Measurements from ENCODE around the gene PSMD5.

Gene PSMD5

DNA sequence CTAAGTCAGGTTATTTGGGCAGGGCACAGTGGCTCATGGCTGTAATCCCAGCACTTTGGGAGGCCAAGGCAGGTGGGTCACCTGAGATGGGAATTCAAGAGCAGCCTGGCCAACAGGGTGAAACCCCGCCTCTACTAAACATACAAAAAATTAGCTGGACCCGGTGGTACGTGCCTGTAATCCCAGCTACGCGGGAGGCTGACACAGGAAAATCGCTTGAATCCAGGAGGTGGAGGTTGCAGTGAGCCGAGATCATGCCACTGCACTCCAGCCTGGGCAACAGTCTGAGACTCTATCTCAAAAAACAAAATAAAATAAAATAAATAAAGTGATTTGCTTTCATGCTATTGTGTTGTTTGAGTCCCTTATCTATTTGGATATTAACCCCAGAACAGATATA, 41.3 kb downstream of the PSMD5 start:
- in situ Hi-C loops (cut with HindIII; ENCODE audit: low pct_unique_long_range_greater_than_20kb, low sequenced_read_pairs), result no loop called here
- no peak for DNase-seq (ENCODE audit: low read depth in 1 of 2, low spot score in 1 of 2)
- TF ChIP-seq JUND (IDR thresholded peaks at IDR 0.05; ENCODE audit: low read depth), result no peak

DNA sequence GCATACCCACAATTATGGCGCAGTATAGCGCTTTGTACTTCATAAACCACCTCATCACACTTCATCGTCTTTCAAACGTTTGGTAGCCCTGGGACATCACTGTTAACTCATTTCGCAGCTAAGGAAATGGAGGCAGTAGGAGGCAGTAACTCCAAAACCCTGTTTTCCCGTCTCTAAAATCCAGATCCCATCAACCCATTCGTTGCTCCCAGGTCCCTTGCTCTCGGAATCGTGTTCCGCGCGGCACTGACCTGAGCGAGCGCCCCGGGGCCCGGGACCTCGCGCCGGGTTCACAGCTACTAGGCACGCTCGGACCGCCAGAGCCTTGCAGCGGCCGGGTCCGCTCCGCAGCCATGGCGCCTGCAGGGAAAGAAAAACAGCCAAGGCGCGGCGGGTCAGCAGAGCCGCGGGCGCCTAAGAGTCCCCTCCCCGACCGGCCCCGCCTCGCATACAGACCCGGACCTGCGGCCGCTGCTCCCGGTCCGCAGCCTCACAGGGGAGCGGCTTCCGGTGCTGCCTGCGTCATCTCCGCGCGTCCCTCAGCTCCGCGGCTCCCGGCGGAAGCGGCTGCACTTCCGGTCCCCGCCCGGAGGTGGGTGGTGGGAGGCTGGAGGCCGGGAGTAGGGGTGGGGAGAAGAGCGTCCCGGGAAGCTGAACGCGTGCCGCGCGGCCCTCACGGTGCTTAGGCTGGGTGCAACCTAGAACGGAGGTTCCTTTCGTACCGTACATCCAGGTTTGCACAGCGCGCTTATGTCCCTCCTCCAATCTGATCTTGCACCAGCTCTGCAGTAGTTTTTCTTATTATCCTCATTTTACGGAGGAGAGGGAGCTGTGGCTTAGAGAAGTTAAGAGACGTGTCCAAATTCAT, 49.6 kb downstream of the PSMD5 start, which contains the start of gene FBXW2:
FBXW2 (minus strand) TSS at position 519 of the 868 bp plus-strand sequence. CDS start 5,158 bp downstream, outside the sequence.
- DNase-seq (ENCODE audit: low read depth in 1 of 2, low spot score in 1 of 2), result peak; percentile 92 to 93
- in situ Hi-C loops (cut with HindIII; ENCODE audit: low pct_unique_long_range_greater_than_20kb, low sequenced_read_pairs), result no loop called here
- TF ChIP-seq JUND (IDR thresholded peaks at IDR 0.05; ENCODE audit: low read depth), result no peak

DNA sequence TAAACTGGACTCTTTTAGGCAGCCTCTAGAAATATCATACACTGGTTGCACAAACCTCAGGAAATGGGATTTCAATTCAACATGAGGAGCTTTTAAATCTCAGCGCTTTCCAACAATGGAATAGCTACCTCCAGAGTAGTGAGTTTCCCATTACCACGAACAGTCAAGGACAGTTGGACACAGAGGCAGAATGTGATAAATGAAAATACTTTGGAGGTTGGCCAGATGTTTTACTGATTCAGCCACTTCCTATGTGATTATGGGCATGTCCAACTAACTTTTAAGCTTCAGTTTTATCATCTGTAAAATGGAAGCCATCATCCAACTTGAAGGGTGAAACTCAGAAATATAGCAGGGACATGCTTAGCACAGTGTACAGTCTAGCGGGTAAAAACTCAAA, 51.6 kb downstream of the PSMD5 start:
- in situ Hi-C loops (cut with HindIII; ENCODE audit: low pct_unique_long_range_greater_than_20kb, low sequenced_read_pairs), result no loop called here
- no peak for DNase-seq (ENCODE audit: low read depth in 1 of 2, low spot score in 1 of 2)
- TF ChIP-seq JUND (IDR thresholded peaks at IDR 0.05; ENCODE audit: low read depth), result no peak

DNA sequence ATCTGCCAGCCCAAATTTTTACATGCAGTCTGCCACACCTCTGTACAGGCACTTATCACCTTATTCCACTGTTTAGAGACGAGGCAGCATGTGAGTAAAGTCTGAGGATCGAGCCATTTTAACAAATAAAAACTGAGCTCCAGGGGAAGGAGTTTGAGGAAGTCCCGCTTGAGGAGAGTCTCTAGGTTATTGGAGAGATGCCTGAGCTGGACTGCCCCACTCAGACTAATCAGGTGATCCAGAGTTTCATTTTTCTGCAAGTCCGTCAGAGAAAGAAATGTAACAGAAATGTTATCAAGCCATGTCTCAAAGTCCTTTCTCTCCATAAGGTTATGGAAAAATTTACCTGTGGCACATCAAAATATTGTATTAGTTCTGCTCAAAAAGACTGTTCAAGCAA, 54.8 kb downstream of the PSMD5 start:
- no peak for DNase-seq (ENCODE audit: low read depth in 1 of 2, low spot score in 1 of 2)
- no peak for TF ChIP-seq JUND (IDR thresholded peaks at IDR 0.05; ENCODE audit: low read depth)
- in situ Hi-C loops (cut with HindIII; ENCODE audit: low pct_unique_long_range_greater_than_20kb, low sequenced_read_pairs), result no loop called here

DNA sequence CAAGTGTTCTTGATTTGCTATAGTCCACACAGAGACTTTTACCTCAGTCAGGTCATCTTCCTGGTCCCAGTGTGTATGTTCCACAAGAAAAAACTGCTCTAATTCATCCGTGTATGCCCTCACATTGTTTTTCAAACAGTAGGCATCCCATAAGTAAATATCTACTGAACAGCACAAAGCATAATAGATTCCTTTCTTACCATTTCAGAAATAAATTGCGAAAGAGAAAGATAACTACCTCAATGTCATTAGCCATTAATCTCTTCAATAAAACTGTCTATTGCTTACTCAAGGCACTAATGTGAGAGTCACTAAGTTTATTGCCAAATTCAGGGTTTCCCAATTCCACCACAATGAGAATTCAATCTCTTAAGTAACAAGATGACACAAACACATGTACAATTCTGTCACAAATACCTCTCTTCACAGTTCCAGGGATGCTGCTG, 59.1 kb downstream of the PSMD5 start:
- in situ Hi-C loops (cut with HindIII; ENCODE audit: low pct_unique_long_range_greater_than_20kb, low sequenced_read_pairs), result no loop called here
- no peak for TF ChIP-seq JUND (IDR thresholded peaks at IDR 0.05; ENCODE audit: low read depth)
- no peak for DNase-seq (ENCODE audit: low read depth in 1 of 2, low spot score in 1 of 2)

DNA sequence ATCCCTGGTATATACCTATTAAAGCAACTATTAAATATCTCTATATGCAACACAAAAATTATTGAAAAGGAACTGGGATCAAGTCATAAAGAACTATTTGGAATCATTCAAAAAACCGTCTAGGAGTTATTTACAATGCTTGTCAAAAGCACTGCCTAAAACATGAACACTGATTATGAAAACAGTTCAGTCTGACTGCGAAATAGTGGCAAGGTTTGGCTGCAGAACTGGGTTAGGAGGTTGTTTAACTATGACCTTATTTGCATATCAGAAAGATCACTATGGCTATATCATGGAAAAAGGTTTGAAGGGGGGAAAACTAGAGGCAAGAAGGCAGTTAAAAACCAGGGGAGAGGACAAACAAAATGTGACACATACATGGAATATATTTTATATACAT, 61.5 kb downstream of the PSMD5 start:
- DNase-seq (ENCODE audit: low read depth in 1 of 2, low spot score in 1 of 2), result no peak
- in situ Hi-C loops (cut with HindIII; ENCODE audit: low pct_unique_long_range_greater_than_20kb, low sequenced_read_pairs), result no loop called here
- TF ChIP-seq JUND (IDR thresholded peaks at IDR 0.05; ENCODE audit: low read depth), result no peak

DNA sequence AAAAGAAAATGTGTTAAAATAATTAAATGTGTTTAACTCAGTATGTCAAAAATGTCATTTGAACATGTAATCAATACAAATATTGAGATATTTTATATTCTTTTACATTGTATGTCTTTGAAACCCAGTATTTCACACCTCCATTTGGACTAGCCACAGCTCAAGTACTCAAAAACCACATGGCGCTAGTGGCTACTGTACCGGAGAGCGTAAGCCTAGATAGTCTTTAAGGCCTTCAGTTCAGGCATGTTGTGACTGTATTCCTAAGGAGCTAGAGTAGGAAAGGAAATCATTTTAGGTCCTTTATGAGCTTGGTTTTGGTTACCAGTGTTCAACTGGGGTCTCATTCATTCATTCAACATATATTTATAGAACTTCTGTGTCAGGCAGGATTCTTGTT, 62.4 kb downstream of the PSMD5 start:
- DNase-seq (ENCODE audit: low read depth in 1 of 2, low spot score in 1 of 2), result no peak
- no peak for TF ChIP-seq JUND (IDR thresholded peaks at IDR 0.05; ENCODE audit: low read depth)
- in situ Hi-C loops (cut with HindIII; ENCODE audit: low pct_unique_long_range_greater_than_20kb, low sequenced_read_pairs), result no loop called here

DNA sequence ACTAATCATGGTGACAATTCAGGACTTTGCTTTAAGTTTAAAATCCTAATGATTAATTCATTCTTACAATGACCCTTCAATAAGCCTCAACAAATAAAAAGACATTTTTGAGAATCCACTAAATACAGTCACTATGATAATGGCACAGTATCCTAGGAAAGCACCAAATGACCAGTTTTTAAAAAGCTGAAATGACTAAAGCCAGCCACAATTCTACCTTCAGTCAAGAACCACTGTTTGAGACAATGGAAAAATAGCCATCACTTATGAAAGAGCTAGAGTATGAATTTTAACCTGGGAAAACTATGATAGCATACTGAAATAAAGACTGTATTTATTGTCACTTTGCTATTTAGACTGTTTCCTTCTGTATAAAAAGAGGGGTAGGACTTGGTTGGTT, 63.5 kb downstream of the PSMD5 start:
- DNase-seq (ENCODE audit: low read depth in 1 of 2, low spot score in 1 of 2), result no peak
- in situ Hi-C loops (cut with HindIII; ENCODE audit: low pct_unique_long_range_greater_than_20kb, low sequenced_read_pairs), result no loop called here
- no peak for TF ChIP-seq JUND (IDR thresholded peaks at IDR 0.05; ENCODE audit: low read depth)

DNA sequence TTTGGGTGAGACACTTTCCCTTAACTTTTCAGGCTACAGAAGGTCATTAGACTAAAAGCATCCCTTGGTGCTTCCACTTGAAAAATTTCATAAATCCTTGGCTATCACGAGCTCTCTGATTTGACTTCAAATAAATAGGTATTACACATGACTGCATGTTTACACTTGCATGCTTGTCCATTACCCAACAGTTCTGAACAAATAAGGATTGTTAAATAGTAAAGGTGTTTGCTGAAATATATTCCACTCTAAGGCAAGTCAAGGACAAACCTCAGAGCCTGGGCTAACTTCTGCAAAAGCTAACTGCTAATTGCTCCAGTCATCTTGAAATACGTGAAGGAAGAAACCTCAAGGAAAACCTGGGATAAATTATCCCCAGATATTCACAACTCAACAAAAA, 64.0 kb downstream of the PSMD5 start:
- DNase-seq (ENCODE audit: low read depth in 1 of 2, low spot score in 1 of 2), result peak; percentile 40 to 59
- TF ChIP-seq JUND (IDR thresholded peaks at IDR 0.05; ENCODE audit: low read depth), result no peak
- in situ Hi-C loops (cut with HindIII; ENCODE audit: low pct_unique_long_range_greater_than_20kb, low sequenced_read_pairs), result no loop called here

DNA sequence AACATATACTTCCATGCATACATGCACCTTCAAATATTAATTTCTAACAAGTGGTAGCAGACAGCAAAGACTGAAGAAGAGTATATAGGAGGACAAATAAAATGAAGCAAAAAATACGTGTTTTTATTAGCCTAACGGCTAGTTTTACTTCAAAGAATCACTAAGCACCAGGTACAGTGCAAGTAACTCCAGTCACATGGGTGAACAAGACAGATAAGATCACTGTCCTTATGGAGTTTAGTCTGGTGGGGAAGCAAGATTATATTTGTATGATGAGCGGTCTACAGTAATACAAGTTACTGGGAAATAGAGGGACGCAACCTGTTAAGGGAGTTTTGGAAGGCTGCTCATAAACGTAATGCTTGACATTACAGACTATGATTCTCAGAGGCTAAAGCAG, 65.5 kb downstream of the PSMD5 start:
- TF ChIP-seq JUND (IDR thresholded peaks at IDR 0.05; ENCODE audit: low read depth), result no peak
- in situ Hi-C loops (cut with HindIII; ENCODE audit: low pct_unique_long_range_greater_than_20kb, low sequenced_read_pairs), result no loop called here
- no peak for DNase-seq (ENCODE audit: low read depth in 1 of 2, low spot score in 1 of 2)

DNA sequence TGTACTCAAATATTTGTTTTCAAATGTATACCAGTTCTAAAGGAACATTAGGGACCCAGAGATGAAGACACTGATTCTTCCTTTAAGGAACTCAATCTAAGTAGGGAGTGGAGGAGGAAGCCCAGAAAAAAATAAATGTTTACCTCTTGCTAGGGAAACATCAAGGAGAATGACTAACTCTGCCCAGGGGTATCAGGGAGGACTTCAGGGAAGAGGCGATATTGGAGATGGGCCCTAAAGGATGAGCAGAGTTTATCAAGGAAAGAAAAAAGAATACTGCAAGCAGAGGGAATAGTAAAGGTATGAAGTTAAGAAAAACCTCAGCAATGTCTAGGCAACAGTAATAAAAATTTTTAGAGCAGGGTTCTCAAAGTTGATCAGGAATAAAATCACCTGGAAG, 65.9 kb downstream of the PSMD5 start:
- in situ Hi-C loops (cut with HindIII; ENCODE audit: low pct_unique_long_range_greater_than_20kb, low sequenced_read_pairs), result no loop called here

DNA sequence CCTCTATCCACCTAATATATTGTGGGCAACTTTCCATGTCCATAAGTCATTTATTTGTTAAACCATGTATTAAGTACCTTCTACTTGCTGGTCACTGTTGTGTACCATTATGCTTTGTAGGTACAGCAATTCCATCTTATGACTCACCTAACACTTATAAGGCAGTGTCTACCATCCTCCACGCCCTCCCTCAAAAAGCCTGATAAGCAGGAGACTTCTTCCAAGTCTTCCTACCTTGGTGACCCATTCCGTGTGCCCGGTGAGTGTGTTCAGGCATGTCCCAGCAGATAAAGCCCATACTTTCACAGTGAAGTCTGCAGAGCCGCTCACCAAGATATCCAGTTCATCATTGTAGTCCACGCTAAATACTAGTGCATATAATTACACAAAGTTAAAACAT, 66.9 kb downstream of the PSMD5 start:
- in situ Hi-C loops (cut with HindIII; ENCODE audit: low pct_unique_long_range_greater_than_20kb, low sequenced_read_pairs), result no loop called here
- no peak for TF ChIP-seq JUND (IDR thresholded peaks at IDR 0.05; ENCODE audit: low read depth)

More for the DNA sequence above, 65.9 kb downstream of the PSMD5 start:
- no peak for TF ChIP-seq JUND (IDR thresholded peaks at IDR 0.05; ENCODE audit: low read depth)
- no peak for DNase-seq (ENCODE audit: low read depth in 1 of 2, low spot score in 1 of 2)

DNA sequence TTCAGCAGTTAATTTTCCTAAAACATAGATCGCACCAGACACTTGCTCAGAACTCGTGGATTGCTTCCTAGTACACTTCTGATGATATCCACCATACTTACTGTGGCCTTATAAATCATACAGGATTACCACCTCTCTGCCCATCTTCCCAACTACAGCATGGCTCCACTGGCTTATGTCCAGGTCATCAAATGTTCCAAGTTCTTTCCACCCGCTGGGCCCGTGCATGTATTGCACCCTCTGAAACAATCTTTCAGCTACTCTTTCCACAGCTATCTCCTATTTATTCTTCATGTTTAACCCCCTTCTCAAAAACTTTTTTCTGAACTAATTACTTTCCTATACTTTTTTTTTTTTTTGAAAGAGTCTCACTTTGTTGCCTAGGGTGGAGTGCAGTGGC, 68.0 kb downstream of the PSMD5 start:
- in situ Hi-C loops (cut with HindIII; ENCODE audit: low pct_unique_long_range_greater_than_20kb, low sequenced_read_pairs), result loop anchor here (25.0 kb wide), 1 partner anchor 163 kb away; the partner anchor contains the start of gene TRAF1
- DNase-seq (ENCODE audit: low read depth in 1 of 2, low spot score in 1 of 2), result peak in 1 of 2 experiments; percentile 36
- no peak for TF ChIP-seq JUND (IDR thresholded peaks at IDR 0.05; ENCODE audit: low read depth)

More for the DNA sequence above, 66.9 kb downstream of the PSMD5 start:
- no peak for DNase-seq (ENCODE audit: low read depth in 1 of 2, low spot score in 1 of 2)

All from T47D (cell line).